DND-41 (cell line): ENCODE data around the gene TAGLN2.

Source experiments
- EZH2 ChIP-seq: IDR thresholded peaks from 3 replicates; pipeline ENCODE4 v1.6.1; 2012; ENCODE audit warnings: borderline replicate concordance, low read depth, mild to moderate bottlenecking, moderate library complexity, low read length, inconsistent platforms; ENCODE audit not compliant: severe bottlenecking
- TF ChIP-seq, protein P1 (sequence below): IDR thresholded peaks from 2 replicates; pipeline ENCODE4 v1.5.1; 2012; ENCODE audit warnings: borderline replicate concordance, low read length, moderate library complexity, mild to moderate bottlenecking; ENCODE audit not compliant: poor library complexity, severe bottlenecking; ENCODE audit errors: extremely low read depth

DNA sequence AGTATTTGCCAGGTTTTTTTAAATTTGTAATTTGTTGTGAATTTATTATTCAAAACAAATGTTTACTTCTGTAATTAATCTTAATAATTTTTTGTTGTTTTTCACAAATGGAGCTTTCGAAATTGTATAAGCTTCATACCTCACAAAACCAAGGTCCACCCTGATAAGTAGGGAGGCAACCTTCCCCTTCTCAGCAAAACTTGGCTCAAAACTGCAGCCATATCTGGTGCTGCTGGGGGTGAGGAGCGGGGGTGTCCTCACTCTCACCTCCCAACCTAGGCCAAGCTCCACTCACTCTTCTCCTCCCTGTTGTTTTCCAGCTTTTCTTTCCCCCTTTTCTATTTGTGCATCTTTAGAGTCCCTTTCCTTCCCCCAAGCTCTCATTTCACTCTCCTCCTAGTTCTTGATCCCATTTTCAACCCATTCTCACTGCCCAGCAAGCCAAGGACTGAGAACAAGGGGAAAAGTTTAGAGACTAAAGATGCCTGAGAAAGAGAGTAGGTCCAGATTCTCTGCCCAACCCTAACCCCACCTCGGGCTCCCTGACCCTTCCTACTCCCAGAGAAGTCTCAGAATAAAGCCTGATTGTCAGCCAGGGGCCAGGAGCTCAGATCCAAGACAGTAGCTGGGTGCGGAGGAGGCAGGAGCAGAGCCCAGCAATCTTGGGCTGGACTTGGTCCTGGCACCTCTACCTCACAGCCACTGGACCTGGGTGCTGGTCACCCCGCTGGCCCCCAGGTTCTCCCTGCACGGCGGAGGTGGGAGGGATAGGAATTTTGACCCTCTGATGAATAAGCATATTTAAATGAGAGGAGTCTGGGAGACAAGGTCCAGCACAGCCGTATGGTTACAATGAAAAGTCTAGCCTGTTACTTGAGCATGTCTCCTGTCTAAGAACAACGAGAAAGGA, 17.0 kb downstream of the TAGLN2 start:
- TF ChIP-seq, protein P1, sequence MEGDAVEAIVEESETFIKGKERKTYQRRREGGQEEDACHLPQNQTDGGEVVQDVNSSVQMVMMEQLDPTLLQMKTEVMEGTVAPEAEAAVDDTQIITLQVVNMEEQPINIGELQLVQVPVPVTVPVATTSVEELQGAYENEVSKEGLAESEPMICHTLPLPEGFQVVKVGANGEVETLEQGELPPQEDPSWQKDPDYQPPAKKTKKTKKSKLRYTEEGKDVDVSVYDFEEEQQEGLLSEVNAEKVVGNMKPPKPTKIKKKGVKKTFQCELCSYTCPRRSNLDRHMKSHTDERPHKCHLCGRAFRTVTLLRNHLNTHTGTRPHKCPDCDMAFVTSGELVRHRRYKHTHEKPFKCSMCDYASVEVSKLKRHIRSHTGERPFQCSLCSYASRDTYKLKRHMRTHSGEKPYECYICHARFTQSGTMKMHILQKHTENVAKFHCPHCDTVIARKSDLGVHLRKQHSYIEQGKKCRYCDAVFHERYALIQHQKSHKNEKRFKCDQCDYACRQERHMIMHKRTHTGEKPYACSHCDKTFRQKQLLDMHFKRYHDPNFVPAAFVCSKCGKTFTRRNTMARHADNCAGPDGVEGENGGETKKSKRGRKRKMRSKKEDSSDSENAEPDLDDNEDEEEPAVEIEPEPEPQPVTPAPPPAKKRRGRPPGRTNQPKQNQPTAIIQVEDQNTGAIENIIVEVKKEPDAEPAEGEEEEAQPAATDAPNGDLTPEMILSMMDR: no peak
- TF ChIP-seq EZH2: no peak
